HepG2 (cell line): ENCODE measurements around the gene ISG20L2. TPM values are rescaled to one million over a fixed set of nuclear protein-coding genes. Genes with fewer than 3 reads are reported as not detected.

ENCODE experiments used
- AHDC1 ChIP-seq: sonication (generic); formaldehyde crosslinking; IDR thresholded peaks from 2 replicates; pipeline ENCODE4 v1.5.1; 2020; ENCODE audit warnings: mild to moderate bottlenecking, missing genetic modification reagents, borderline replicate concordance
- BORCS8-MEF2B ChIP-seq: sonication (generic); formaldehyde crosslinking; IDR thresholded peaks from 2 replicates; pipeline ENCODE4 v1.8.0; 2022; ENCODE audit warnings: mild to moderate bottlenecking, missing genetic modification reagents
- BRCA1 ChIP-seq: sonication (generic); formaldehyde crosslinking; IDR thresholded peaks from 2 replicates; pipeline ENCODE4 v1.4.0; 2020; ENCODE audit warnings: missing genetic modification reagents
- E2F2 ChIP-seq: sonication (generic); formaldehyde crosslinking; IDR thresholded peaks from 2 replicates; pipeline ENCODE4 v1.4.0; 2020; ENCODE audit warnings: missing genetic modification reagents, borderline replicate concordance
- HMG20B ChIP-seq: conservative IDR thresholded peaks from 2 replicates; pipeline ENCODE4 v1.6.1; 2016; ENCODE audit warnings: missing genetic modification reagents, missing compliant biosample characterization
- NR2F6 ChIP-seq, 2 experiments: IDR thresholded peaks; 2 replicates each; pipeline ENCODE4 v1.6.1; 2016; ENCODE audit warnings: antibody characterized with exemption in 1 of 2, mild to moderate bottlenecking in 1 of 2
- RBFOX2 ChIP-seq: fragments of 200-400 bp; formaldehyde crosslinking; IDR thresholded peaks from 2 replicates; pipeline ENCODE4 v1.6.1; 2017; ENCODE audit warnings: low read depth, mild to moderate bottlenecking, low read length
- SETDB1 ChIP-seq: sonication (generic); formaldehyde crosslinking; IDR thresholded peaks from 2 replicates; pipeline ENCODE4 v1.5.1; 2020; ENCODE audit warnings: missing genetic modification reagents, mild to moderate bottlenecking, borderline replicate concordance
- SP140L ChIP-seq: sonication (generic); formaldehyde crosslinking; IDR thresholded peaks from 2 replicates; pipeline ENCODE4 v1.4.0; 2020; ENCODE audit warnings: missing genetic modification reagents, borderline replicate concordance
- SP4 ChIP-seq: sonication (generic); formaldehyde crosslinking; IDR thresholded peaks from 2 replicates; pipeline ENCODE4 v1.8.1; 2023; ENCODE audit warnings: mild to moderate bottlenecking, missing genetic modification reagents
- ZBTB2 ChIP-seq: sonication (generic); formaldehyde crosslinking; IDR thresholded peaks from 2 replicates; pipeline ENCODE4 v1.8.0; 2022; ENCODE audit warnings: low read depth, missing genetic modification reagents
- ZFP62 ChIP-seq: sonication (generic); formaldehyde crosslinking; IDR thresholded peaks from 2 replicates; pipeline ENCODE4 v1.4.0; 2020; ENCODE audit warnings: missing genetic modification reagents
- ZMYM2 ChIP-seq: sonication (generic); formaldehyde crosslinking; IDR thresholded peaks from 2 replicates; pipeline ENCODE4 v1.8.0; 2022; ENCODE audit warnings: mild to moderate bottlenecking, missing genetic modification reagents
- ZMYM3 ChIP-seq: sonication (generic); formaldehyde crosslinking; IDR thresholded peaks from 2 replicates; pipeline ENCODE4 v1.5.1; 2020; ENCODE audit warnings: mild to moderate bottlenecking, missing genetic modification reagents
- ZNF235 ChIP-seq: sonication (generic); formaldehyde crosslinking; IDR thresholded peaks from 2 replicates; pipeline ENCODE4 v1.8.1; 2023; ENCODE audit warnings: mild to moderate bottlenecking, missing genetic modification reagents, borderline replicate concordance
- ZNF3 ChIP-seq: IDR thresholded peaks from 2 replicates; pipeline ENCODE4 v1.7.0; 2017; ENCODE audit warnings: inconsistent platforms
- ZNF333 ChIP-seq: sonication (generic); formaldehyde crosslinking; IDR thresholded peaks from 2 replicates; pipeline ENCODE4 v1.4.0; 2020; ENCODE audit warnings: mild to moderate bottlenecking, missing genetic modification reagents, borderline replicate concordance
- ZNF468 ChIP-seq: sonication (generic); formaldehyde crosslinking; IDR thresholded peaks from 2 replicates; pipeline ENCODE4 v1.8.0; 2022; ENCODE audit warnings: mild to moderate bottlenecking, moderate library complexity, missing genetic modification reagents
- ZNF513 ChIP-seq: sonication (generic); formaldehyde crosslinking; conservative IDR thresholded peaks from 2 replicates; pipeline ENCODE4 v1.5.0; 2020; ENCODE audit warnings: missing genetic modification reagents
- ZNF652 ChIP-seq: IDR thresholded peaks from 2 replicates; pipeline ENCODE4 v1.6.1; 2016; ENCODE audit warnings: low read depth, borderline replicate concordance
- polyA plus RNA-seq, 8 experiments: library from polyadenylated mRNA; depleted of rRNA in 3 of 8; stranded (reverse) in 7 of 8; unstranded in 1 of 8; fragments of >200 nt; fragmentation: Illumina TruSeq in 4 of 8; extraction: Trizol in 4 of 8; gene quantifications; 2 replicates each; pipeline versions ENCODE4 v1.2.1 to v1.2.3, GENCODE V29; 2011 to 2016; ENCODE audit warnings: low read depth in 4 of 8, missing spikeins in 1 of 8, mixed read lengths in 1 of 8; ENCODE audit not compliant: insufficient read depth in 1 of 8
- total RNA-seq, 5 experiments: library from RNA; depleted of rRNA; stranded (reverse); fragments of >200 nt; fragmentation: Illumina TruSeq; extraction: Trizol; gene quantifications; 2 replicates each; pipeline ENCODE4 v1.2.3, GENCODE V29; 2016; ENCODE audit warnings: low read depth in 1 of 5

Gene ISG20L2
- total and polyA plus RNA-seq, 2 of the 13 experiments (the other 11 are each of a cell fraction or from before 2014, with no cell fraction given), result 19.8 to 21.3 TPM

- TF ChIP-seq ZNF513, result no peak
- no peak for TF ChIP-seq ZMYM3 (CRISPR knock-in tag)
- TF ChIP-seq ZNF3 (CRISPR knock-in tag), result no peak
- peak; percentile 25; the same call in 1 of the 2 replicates for TF ChIP-seq NR2F6 (IDR thresholded peaks at IDR 0.05)
- TF ChIP-seq NR2F6 (CRISPR knock-in tag; IDR thresholded peaks at IDR 0.05), result 0 out of 2 replicates have a peak, but pooled peaks have one; percentile 36
- no peak for TF ChIP-seq SP140L (CRISPR knock-in tag)
- peak; percentile 84 for TF ChIP-seq ZMYM2
- no peak for TF ChIP-seq BRCA1 (CRISPR knock-in tag)
- TF ChIP-seq RBFOX2, result peak; percentile 81
- 0 out of 2 replicates have a peak, but pooled peaks have one; percentile 67 for TF ChIP-seq E2F2 (CRISPR knock-in tag)
- TF ChIP-seq ZNF652 (CRISPR knock-in tag), result peak; percentile 60
- peak; percentile 53; the same call in 1 of the 2 replicates for TF ChIP-seq ZNF235 (CRISPR knock-in tag)
- TF ChIP-seq BORCS8-MEF2B (CRISPR knock-in tag), result no peak; the same call in 1 of the 2 replicates
- TF ChIP-seq SP4 (CRISPR knock-in tag), result peak; percentile 85; the same call in 1 of the 2 replicates
- TF ChIP-seq HMG20B, result no peak
- no peak for TF ChIP-seq ZNF468 (CRISPR knock-in tag)
- TF ChIP-seq AHDC1, result no peak
- TF ChIP-seq ZBTB2, result no peak
- no peak for TF ChIP-seq SETDB1 (CRISPR knock-in tag)
- no peak for TF ChIP-seq ZNF333 (CRISPR knock-in tag)
- no peak for TF ChIP-seq ZFP62
Measured at GRCh38 chr1:156728599-156729462, at the start of gene ISG20L2 (continued).
